Activated gamma-delta T cell (primary cell): ENCODE measurements around the gene CCDC7.
"Not testable (repeated sequence)": the region's sequence is repeated elsewhere in the genome, so short reads cannot be mapped to it uniquely, and the experiment has no call there.

Experiments
- DNase-seq: peaks from one replicate; lab custom pipeline; 2025; lab: John Stamatoyannopoulos, UW

CCDC7 gene

DNA sequence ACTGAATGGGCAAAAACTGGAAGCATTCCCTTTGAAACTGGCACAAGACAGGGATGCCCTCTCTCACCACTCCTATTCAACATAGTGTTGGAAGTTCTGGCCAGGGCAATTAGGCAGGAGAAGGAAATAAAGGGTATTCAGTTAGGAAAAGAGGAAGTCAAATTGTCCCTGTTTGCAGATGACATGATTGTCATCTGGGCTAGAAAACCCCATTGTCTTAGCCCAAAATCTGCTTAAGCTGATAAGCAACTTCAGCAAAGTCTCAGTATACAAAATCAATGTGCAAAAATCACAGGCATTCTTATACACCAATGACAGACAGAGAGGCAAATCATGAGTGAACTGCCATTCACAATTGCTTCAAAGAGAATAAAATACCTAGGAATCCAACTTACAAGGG lies 116.8 kb downstream of the CCDC7 start:
- DNase-seq = not testable (repeated sequence)

DNA sequence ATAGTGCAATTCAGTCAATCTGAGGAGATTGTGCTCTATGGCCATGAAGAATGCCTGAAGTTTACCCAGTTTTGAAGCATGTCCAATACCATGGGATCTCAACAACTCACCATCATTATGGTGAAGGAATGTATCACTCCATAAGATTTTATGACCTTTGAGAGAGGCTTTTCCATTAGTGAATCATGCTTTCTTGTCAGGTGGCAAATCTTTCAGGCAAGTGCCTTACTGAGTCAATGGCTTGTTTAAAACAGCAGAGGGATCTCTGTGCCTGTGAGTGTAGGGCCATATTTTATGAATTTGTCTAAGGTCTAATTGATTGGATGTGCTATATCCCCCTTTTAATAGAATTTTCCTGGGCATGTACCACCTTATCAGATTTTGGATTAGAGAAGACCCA lies 131.5 kb downstream of the CCDC7 start:
- no peak for DNase-seq

GRCh38 chr10:32582946-32583345 lies 137.0 kb downstream of the CCDC7 start:
- no peak for DNase-seq

DNA sequence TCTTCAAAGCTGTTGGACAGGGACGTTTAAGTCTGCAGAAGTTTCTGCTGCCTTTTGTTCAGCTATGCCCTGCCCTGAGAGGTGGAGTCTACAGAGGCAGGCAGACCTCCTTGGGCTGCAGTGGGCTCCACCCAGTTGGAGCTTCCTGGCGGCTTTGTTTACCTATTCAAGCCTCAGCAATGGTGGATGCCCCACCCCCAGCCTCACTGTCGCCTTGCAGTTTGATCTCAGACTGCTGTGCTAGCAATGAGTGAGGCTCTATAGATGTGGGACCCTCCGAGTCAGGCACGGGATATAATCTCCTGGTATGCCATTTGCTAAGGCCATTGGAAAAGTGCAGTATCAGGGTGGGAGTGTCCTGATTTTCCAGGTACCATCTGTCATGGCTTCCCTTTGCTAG lies 152.1 kb downstream of the CCDC7 start:
- not testable (repeated sequence) for DNase-seq

DNA sequence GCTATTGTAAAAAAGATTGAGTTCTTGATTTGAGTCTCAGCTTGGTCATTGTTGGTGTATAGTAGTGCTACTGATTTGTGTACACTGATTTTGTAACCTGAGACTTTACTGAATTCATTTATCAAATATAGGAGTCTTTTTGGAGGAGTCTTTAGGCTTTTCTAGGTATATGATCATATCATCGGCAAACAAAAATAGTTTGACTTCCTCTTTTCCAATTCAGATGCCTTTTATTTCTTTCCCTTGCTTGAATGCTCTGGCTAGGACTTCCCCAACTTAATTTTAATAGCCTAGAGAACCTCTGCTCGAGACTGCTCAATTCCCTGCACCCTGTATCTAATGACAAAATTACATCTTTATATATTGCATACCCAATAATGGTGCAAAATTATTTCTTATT lies 154.4 kb downstream of the CCDC7 start:
- DNase-seq = no peak

GRCh38 chr10:32601562-32601961 lies 155.6 kb downstream of the CCDC7 start:
- DNase-seq = not testable (repeated sequence)

DNA sequence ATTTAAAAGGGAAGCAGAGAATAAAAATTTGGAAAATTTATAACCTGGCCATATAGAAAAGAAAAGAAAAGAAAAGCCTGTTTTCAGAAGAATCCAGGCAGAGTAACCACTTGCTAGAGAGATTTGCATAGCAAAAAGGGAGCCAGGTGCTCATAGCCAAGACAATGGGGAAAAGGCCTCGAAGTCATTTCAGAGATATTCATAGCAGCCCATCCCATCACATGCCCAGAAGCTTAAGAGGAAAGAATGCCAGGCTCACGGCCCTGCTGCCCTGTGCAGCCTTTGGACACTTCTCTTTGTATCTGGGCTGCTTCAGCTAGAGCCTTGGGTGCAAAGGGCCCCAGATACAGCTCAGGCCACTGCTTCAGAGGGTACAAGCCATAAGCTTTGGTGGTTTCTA lies 159.8 kb downstream of the CCDC7 start:
- DNase-seq = no peak

DNA sequence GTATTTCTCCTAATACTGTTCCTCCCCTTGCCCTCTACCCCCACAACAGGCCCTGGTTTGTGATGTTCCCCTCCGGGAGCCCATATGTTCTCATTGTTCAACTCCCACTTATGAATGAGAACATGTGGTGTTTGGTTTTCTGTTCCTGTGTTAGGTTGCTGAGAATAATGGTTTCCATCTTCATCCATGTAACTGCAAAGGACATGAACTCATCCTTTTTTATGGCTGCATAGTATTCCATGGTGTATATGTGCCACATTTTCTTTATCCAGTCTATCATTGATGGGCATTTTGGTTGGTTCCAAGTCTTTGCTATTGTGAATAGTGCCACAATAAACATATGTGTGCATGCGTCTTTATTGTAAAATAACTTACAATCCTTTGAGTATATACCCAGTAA lies 164.6 kb downstream of the CCDC7 start:
- DNase-seq = not testable (repeated sequence)

GRCh38 chr10:32616438-32616837 lies 170.5 kb downstream of the CCDC7 start:
- DNase-seq = no peak

GRCh38 chr10:32618482-32618881 lies 172.5 kb downstream of the CCDC7 start:
- DNase-seq = no peak

GRCh38 chr10:32621969-32622368 lies 176.0 kb downstream of the CCDC7 start:
- DNase-seq = no peak

- no peak for DNase-seq
These were observed 176.5 kb downstream of the CCDC7 start for GRCh38 chr10:32622409-32622808.

DNA sequence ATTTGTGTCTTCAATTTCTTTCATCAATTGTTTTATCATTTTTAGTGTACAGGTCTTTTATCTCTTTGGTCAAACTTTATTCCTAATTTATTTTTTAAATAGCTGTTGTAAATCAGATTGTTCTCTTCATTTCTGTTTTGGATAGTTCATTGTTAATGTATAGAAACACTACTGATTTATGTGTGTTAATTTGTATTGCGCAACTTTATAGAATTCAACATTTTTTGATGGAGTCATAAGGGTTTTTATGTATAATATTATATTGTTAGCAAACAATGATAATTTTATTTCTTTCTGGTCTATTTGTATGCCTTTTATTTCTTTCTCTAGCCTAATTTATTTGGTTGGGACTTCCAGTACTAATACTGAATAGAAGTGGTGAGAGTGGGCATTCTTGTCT lies 181.2 kb downstream of the CCDC7 start:
- no peak for DNase-seq

DNA sequence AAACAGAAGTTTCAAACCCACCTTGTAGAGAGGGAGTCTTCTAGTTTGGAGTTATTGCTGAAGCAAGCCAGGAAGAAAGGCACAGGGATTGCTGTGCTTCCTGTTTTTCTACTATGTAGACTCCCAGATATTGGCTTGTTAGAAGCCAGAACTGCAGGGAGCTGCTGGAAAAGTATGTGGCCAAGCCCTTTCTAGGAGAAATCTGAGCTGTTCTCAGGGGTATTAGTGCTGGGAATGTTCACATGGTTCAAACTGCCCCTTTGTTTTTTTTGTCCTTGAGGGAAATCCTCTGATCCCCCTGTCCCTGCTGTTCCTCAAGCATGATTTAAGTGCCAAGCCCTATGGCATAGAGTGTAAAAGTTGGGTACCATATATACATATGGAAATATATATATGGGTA lies 184.0 kb downstream of the CCDC7 start:
- DNase-seq = no peak

DNA sequence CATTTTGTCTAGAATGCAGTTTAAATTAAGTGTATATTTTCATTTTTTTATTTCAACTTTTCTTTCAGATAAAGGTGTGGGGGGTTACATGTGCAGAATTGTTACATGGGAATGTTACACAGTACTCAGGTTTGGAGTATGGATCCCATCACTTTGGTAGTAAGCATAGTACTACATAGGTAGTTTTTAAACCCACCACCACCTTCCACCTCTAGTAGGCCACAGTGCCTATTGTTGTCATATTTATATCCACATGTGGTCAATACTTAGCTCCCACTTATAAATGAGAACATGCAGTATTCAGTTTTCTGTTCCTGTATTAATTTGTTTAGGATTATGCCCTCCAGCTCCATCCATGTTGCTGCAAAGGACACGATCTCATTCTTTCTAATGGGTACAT lies 200.6 kb downstream of the CCDC7 start:
- DNase-seq = no peak

- no peak for DNase-seq
These were observed 204.3 kb downstream of the CCDC7 start for GRCh38 chr10:32650246-32650655.

- DNase-seq = not testable (repeated sequence)
These were observed 211.5 kb downstream of the CCDC7 start for GRCh38 chr10:32657430-32657829.

DNA sequence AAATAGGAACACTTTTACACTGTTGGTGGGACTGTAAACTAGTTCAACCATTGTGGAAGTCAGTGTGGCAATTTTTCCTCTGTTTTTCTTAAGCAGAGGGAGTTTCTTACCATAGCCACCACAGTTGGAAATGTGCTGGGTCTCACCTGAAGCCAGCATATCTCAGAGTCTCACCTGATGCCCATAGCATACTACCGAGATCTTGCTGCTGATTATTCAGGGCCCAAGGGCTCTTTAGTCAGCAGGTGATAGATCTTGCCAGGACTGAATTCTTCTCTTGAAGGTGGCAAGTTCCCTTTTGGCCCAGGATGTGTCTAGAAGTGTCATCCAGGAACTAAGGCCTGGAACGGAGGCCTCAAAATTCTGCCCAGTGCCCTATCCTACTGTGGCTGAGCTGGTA lies 215.4 kb downstream of the CCDC7 start:
- no peak for DNase-seq

DNA sequence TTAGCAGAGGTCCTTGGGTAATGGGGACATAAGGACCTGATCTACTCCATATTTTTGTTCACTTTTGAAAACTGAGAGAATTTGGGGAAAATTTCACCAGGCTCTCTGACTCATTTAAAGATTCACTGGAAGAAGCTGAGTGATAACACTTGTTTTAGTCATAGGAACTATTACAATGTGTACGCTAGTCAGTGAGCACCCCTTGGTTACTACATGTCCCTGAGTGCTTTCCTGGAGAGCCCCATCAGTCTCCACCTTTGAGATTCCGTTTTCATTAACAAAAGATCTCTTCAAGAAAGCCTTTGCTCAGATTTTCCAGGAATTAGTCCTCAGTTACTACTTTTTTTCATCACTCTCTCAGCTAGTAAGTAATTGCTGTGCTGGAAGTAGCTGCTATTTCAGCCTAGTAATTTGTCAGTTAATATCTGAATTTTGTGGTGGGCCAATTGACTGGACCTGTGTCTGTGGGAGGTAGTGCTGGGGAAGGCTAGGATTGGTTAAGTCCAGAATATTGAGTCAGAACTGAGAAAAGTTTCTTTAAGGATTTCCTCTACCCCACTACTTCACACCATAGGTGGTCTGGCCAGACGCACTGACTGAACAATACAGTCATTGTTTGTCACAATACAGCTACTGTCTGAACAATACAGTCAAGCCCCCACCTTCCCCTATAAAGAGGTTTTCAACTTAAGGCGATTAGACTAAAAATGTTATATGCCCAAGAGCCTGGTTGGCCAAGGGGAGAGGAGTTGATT lies 235.0 kb downstream of the CCDC7 start:
- DNase-seq = no peak

- DNase-seq = no peak
These were observed 238.4 kb downstream of the CCDC7 start for GRCh38 chr10:32684291-32684690.

DNA sequence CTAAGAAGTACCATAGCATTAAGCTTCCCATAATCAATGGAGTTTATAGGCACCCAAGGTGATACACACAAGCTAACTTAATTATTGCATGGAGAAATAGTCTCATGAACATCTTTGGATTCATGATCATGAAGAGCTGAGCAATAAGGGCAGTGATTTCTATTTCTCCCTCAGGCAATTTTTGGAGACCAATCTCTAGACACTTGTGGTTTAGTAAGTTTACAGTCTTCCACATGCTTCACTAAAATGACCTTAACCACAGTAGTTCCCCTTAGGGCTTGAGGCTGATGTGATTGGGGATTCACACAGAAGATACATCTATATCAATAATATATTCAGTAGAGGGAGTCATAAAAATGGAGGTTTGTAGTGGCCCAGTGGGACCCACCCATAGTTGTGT lies 241.2 kb downstream of the CCDC7 start:
- no peak for DNase-seq

DNA sequence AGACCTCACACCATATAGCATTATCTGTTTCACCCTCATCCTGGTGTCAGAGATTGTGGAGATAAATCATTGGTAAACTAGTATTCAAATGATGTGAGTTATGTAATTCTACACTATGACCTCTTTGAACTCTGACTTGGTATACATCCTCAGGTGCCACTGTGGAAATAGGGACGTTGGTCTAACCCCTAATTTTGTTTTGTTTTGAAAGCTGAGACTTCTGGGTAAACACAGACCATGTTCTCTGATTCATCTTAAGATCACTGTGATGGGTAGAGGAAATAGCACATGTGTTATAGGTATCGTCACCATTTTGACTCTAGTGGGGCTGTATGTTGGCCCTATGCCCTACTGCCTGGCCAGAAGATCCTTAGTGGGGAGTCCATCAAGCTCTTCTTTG lies 241.6 kb downstream of the CCDC7 start:
- DNase-seq = no peak

- DNase-seq = no peak
These were observed 246.2 kb downstream of the CCDC7 start for GRCh38 chr10:32692174-32692573.

DNA sequence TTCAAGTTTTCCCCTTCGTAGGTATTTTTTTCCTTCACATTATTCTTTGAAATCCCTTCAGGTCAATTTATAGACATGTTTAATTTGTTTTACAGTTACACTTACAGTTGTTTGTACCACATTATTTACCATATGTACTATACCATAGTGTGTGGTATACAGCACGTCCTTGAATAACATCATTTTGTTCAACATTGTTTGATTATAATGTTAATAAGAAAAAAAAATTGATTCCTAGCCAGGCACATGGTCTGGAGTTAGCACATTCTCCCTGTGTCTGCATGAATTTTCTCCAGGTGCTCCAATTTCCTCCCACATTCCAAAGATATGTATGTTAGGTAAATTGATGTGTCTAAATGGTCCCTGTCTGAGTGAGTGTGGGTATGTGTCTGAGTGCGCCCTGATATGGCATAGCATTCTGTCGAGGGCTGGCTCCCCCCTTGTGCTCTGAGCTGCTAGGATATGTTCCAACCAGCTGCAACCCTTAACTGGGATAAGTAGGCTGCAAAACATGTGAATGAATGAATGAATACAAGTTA lies 247.6 kb downstream of the CCDC7 start:
- no peak for DNase-seq
